Measurements from ENCODE around the gene SPAG16.

The SPAG16 gene

GRCh38 chr2:213649176-213649575, 364.9 kb downstream of the SPAG16 start:
- TF ChIP-seq, protein P1, sequence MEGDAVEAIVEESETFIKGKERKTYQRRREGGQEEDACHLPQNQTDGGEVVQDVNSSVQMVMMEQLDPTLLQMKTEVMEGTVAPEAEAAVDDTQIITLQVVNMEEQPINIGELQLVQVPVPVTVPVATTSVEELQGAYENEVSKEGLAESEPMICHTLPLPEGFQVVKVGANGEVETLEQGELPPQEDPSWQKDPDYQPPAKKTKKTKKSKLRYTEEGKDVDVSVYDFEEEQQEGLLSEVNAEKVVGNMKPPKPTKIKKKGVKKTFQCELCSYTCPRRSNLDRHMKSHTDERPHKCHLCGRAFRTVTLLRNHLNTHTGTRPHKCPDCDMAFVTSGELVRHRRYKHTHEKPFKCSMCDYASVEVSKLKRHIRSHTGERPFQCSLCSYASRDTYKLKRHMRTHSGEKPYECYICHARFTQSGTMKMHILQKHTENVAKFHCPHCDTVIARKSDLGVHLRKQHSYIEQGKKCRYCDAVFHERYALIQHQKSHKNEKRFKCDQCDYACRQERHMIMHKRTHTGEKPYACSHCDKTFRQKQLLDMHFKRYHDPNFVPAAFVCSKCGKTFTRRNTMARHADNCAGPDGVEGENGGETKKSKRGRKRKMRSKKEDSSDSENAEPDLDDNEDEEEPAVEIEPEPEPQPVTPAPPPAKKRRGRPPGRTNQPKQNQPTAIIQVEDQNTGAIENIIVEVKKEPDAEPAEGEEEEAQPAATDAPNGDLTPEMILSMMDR (conservative IDR thresholded peaks at IDR 0.05; ENCODE audit: low read depth, low read length), result no peak
- Histone ChIP-seq H3K27me3 (ENCODE audit: insufficient read depth, low read depth) (no peaks in the 10 kb centered on the region), H3K9ac (no peak overlapping the region), H2AFZ (ENCODE audit: low read depth) (no peak overlapping the region), H4K20me1 (ENCODE audit: insufficient read depth) (no peaks in the 10 kb centered on the region), H3K4me2 (no peak overlapping the region), H3K36me3 (ENCODE audit: insufficient read depth) (no peaks in the 10 kb centered on the region), H3K4me3 (IDR thresholded peaks at IDR 0.05; ENCODE audit: insufficient read depth, low read depth, low read length) (no peak overlapping the region), H3K4me1 (ENCODE audit: low read depth, poor library complexity, severe bottlenecking) (no peaks in the 10 kb centered on the region), H3K27ac (no peak overlapping the region), H3K79me2 (ENCODE audit: insufficient read depth, low read depth) (no peaks in the 10 kb centered on the region)

DNA sequence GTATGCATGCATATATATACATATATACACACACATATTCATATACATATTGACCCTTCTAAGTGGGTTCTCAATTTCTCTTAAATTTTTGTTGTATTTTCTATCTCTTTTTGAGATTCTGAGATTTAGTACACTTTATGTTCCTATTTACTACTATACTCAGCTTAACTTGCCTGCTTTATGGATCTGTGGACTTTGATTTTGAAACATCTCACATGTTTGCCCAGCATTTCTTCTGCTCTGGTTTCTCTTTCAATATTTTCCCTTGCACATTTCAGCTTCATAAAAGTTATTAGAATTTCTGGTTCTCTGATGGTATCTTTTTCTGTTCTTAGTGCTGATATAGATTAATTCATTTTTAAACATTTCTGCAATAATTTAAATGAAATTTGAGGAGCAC, 380.6 kb downstream of the SPAG16 start:
- Histone ChIP-seq H3K9ac (no peak overlapping the region), H2AFZ (ENCODE audit: low read depth) (no peak overlapping the region), H3K27ac (no peak overlapping the region), H3K27me3 (ENCODE audit: insufficient read depth, low read depth) (no peaks in the 10 kb centered on the region), H3K36me3 (ENCODE audit: insufficient read depth) (no peaks in the 10 kb centered on the region), H3K4me1 (ENCODE audit: low read depth, poor library complexity, severe bottlenecking) (peaks cover 7% of the 10 kb centered on the region), H4K20me1 (ENCODE audit: insufficient read depth) (no peaks in the 10 kb centered on the region), H3K4me3 (IDR thresholded peaks at IDR 0.05; ENCODE audit: insufficient read depth, low read depth, low read length) (no peak overlapping the region), H3K79me2 (ENCODE audit: insufficient read depth, low read depth) (no peaks in the 10 kb centered on the region), H3K4me2 (no peak overlapping the region)
- TF ChIP-seq, protein P1 (conservative IDR thresholded peaks at IDR 0.05; ENCODE audit: low read depth, low read length), result no peak

DNA sequence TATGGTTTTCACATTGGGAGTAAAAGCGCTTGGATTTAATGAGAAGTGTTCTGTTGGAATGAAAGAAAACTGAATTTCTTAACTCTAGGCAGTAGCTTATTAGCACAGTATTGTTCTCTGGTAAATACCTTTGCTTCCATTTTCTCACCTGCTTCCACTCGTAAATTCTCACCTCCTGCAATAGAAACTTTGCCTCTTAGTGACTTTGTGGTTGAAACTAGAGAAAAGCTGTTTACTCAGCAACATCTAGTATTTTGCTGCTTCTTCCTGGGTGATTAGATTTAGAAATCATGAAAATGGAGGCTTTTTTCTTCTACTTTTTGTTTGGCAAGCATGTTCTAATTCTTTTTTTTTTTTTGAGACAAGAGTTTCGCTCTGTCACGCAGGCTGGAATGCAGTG, 385.4 kb downstream of the SPAG16 start:
- no peaks in the 10 kb centered on the region for H3K27me3 ChIP-seq (ENCODE audit: insufficient read depth, low read depth)
- H3K27ac ChIP-seq, result no peak overlapping the region; the same call in 1 of the 2 replicates
- H3K4me3 ChIP-seq (IDR thresholded peaks at IDR 0.05; ENCODE audit: insufficient read depth, low read depth, low read length), result no peak overlapping the region
- no peaks in the 10 kb centered on the region for H3K79me2 ChIP-seq (ENCODE audit: insufficient read depth, low read depth)
- TF ChIP-seq, protein P1 (conservative IDR thresholded peaks at IDR 0.05; ENCODE audit: low read depth, low read length), result no peak
- H3K4me1 ChIP-seq (ENCODE audit: low read depth, poor library complexity, severe bottlenecking), result peaks cover 10% of the 10 kb centered on the region
- no peaks in the 10 kb centered on the region for H3K36me3 ChIP-seq (ENCODE audit: insufficient read depth)
- no peak overlapping the region for H2AFZ ChIP-seq (ENCODE audit: low read depth)
- no peak overlapping the region for H3K4me2 ChIP-seq
- H3K9ac ChIP-seq, result no peak overlapping the region
- no peaks in the 10 kb centered on the region for H4K20me1 ChIP-seq (ENCODE audit: insufficient read depth)

- H2AFZ ChIP-seq (ENCODE audit: low read depth), result no peak overlapping the region
- no peaks in the 10 kb centered on the region for H3K79me2 ChIP-seq (ENCODE audit: insufficient read depth, low read depth)
- H3K4me1 ChIP-seq (ENCODE audit: low read depth, poor library complexity, severe bottlenecking), result no peaks in the 10 kb centered on the region
- no peak overlapping the region for H3K4me3 ChIP-seq (IDR thresholded peaks at IDR 0.05; ENCODE audit: insufficient read depth, low read depth, low read length)
- H3K36me3 ChIP-seq (ENCODE audit: insufficient read depth), result no peaks in the 10 kb centered on the region
- no peak overlapping the region for H3K9ac ChIP-seq
- H4K20me1 ChIP-seq (ENCODE audit: insufficient read depth), result no peaks in the 10 kb centered on the region
- H3K4me2 ChIP-seq, result no peak overlapping the region
- H3K27ac ChIP-seq, result no peak overlapping the region
- no peaks in the 10 kb centered on the region for H3K27me3 ChIP-seq (ENCODE audit: insufficient read depth, low read depth)
- TF ChIP-seq, protein P1 (conservative IDR thresholded peaks at IDR 0.05; ENCODE audit: low read depth, low read length), result no peak
Observed at GRCh38 chr2:213678437-213679218, 394.4 kb downstream of the SPAG16 start.

Data from KMS-11 (cell line).